Stimulated activated CD8-positive, alpha-beta memory T cell treated with anti-CD3 and anti-CD28 coated beads, Interleukin-7, amount 100 ng/mL, for 1 hour (primary cell): Measurements from ENCODE around the gene SARM1.
A peak's percentile ranks its signal among the peaks of the same experiment; 100 is the strongest.
"Not testable (repeated sequence)": the region's sequence is repeated elsewhere in the genome, so short reads cannot be mapped to it uniquely, and the experiment has no call there.

Source experiments
- DNase-seq, 2 donors: peaks; one replicate each; pipeline ENCODE4 v3.0.0-alpha.2; 2020; ENCODE audit warnings: low read depth in 2 of 2

The SARM1 gene

DNA sequence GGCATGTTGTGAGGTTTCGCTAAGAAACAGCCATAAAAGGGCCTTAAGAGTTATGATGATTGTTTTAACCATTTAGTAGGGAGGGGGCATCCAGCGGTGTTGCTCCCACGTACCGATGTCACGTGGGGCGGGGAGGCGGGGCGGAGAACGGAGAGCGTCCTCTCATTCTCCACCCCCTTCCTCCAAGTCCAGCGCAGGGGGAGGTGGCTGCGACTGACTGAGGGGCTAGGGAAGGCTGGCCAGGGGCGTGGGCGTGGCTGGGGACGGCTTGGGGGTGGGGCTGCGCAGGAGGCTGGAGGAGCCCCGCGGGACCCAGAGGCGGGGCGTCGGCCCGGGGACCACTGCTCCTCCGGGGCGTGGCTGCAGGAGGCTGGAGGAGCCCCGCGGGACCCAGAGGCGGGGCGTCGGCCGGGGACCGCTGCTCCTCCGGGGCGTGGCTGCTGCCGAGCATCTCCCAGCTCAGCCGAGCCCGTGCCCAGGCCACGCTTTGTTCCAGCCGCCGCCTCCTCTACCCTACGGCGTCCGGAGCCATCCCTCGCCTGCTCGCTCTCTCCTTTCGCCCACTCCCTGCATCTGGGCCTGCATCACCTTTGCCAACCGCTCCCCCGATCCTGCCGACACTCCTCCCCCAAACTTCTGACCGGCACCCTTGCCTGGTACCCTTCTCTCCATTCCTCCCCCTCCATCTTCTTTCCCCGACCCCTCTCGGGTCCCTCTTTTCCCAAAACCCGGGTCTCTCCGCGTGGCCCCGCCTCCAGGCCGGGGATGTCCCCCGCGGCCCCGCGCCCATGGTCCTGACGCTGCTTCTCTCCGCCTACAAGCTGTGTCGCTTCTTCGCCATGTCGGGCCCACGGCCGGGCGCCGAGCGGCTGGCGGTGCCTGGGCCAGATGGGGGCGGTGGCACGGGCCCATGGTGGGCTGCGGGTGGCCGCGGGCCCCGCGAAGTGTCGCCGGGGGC, at the start of gene SARM1:
Gene SARM1, plus strand, starts transcription at position 450 of the 958 bp plus-strand sequence. Its CDS starts 339 bp downstream, at position 789.
- DNase-seq = peak; percentile 53 to 58

DNA sequence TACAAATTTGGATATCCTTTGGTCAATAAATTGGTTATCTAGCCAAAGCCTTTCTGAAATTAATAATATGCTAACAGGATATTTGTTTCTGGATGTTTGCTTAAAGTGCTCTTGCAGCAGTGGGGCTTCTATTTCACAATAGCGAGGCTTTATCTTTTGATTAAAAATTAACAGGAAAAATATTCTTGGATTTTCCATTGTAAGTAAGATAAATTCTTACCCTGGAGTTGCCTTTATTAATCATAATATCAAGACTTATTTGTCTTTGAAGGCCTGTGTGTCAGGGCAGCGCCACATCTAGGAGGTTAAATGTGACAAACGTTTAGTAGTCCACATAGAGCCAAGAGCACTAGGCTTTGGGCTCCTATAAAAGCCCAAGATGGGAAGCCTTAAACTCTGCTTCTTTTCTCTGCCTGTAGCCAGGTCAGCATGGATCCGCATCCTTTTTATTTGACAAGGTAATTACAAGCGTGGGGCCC, 47.2 kb upstream of the SARM1 start:
- no peak for DNase-seq

DNA sequence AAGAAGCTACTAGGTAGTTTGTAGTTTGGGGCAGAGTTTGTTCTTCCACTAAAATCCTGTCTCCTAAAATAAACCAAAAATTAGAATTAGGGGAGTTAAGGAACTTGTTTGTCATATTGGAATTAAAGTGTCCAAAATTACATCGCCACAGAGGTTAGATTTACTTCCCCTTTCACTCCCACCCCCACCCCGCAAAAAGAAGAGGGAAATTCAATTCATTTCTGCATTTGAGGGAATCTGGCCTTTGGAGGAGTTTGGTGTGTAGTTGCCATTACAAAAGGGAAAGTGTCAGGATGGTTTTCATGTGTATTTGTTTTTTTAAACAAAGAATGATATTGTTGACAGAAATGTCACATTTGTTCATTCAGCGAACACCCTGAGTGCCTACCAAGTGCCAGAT, 46.7 kb upstream of the SARM1 start:
- DNase-seq = no peak

GRCh38 chr17:28325211-28325610, 46.3 kb upstream of the SARM1 start:
- no peak for DNase-seq

GRCh38 chr17:28326114-28326513, 45.4 kb upstream of the SARM1 start:
- DNase-seq = no peak

DNA sequence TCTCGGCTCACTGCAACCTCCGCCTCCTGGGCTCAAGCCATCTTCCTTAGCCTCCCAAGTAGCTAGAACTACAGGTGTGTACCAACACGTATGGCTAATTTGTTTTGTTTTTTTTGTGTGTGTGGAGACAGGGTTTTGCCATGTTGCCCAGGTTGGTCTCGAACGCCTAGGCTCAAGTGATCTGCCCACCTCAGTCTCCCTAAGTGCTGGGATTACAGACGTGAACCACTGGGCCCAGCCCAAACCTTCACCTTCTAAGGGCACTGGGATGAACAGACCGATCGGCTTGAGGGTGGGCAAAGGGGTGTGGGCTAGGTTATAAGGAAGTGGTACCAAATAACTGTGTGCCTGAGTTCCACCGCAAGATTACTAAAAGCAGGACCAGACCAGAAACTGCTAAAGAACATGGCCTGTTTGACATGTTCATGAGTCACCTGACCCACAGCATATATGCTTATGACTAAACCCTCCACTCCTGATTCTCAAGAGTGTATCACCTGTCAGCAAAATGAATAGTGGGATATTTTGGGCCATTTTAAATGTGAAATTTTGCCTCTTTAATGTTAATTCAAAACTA, 44.4 kb upstream of the SARM1 start:
- no peak for DNase-seq

DNA sequence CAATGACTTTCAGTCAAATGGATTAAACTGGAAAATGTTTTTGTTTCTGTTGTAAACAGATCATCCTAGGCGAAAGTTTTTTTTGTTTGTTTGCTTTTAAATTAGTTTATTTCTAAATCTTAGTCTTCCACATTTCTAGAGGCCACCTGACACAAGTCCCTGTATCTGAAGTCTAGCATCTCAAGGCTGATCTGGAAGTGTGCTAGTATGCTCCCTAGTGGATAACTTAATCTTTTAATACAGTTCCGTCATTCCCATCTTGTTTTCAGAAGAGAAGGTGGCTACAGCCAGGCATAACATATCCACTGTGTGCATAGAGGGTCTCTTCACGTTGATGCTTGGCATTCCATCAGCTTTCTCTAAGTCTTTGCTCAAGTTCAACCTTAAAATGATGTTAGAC, 43.8 kb upstream of the SARM1 start:
- DNase-seq = no peak

GRCh38 chr17:28328325-28328724, 43.2 kb upstream of the SARM1 start:
- no peak for DNase-seq

DNA sequence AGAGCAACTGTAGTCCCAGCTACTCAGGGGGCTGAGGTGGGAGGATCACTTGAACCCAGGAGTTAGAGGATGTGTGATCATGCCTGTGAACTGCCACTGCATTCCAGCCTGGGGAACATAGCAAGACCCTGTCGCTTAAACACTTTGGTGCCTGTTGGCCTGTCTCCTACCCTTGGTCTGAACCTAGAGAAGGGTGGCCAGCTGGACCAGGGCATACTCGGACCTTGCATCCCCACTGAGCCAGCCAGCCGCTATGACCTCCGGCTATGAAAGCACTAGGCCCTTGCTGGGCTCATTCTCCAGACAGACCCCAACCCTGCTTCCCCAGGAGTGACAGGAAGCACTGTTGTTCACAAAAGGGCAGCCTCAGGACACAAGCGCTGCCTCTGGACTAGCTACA, 40.8 kb upstream of the SARM1 start:
- DNase-seq = no peak

GRCh38 chr17:28331891-28332420, 39.5 kb upstream of the SARM1 start:
- DNase-seq = no peak

GRCh38 chr17:28333083-28333746, 38.3 kb upstream of the SARM1 start:
- DNase-seq = no peak

DNA sequence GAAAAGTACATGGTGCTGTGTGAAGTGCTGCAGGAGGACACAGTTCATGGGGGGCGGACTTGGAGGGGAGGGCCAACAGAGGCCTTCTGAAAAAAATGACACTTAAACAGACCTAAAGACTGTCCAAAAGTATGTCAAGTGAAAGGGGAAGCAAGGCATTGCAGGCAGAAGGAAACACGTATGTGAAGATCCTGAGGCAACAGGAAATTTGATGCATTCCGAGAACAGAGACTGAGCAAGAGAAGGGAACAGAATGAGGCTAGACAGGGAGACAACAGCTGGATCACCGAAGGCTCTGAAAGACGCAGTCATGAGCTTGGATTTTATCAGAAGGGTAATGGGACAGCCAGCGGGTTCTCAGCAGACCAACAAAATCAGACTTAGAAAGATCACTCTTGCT, 37.3 kb upstream of the SARM1 start:
- DNase-seq = no peak

GRCh38 chr17:28334666-28335200, 36.8 kb upstream of the SARM1 start:
- no peak for DNase-seq

DNA sequence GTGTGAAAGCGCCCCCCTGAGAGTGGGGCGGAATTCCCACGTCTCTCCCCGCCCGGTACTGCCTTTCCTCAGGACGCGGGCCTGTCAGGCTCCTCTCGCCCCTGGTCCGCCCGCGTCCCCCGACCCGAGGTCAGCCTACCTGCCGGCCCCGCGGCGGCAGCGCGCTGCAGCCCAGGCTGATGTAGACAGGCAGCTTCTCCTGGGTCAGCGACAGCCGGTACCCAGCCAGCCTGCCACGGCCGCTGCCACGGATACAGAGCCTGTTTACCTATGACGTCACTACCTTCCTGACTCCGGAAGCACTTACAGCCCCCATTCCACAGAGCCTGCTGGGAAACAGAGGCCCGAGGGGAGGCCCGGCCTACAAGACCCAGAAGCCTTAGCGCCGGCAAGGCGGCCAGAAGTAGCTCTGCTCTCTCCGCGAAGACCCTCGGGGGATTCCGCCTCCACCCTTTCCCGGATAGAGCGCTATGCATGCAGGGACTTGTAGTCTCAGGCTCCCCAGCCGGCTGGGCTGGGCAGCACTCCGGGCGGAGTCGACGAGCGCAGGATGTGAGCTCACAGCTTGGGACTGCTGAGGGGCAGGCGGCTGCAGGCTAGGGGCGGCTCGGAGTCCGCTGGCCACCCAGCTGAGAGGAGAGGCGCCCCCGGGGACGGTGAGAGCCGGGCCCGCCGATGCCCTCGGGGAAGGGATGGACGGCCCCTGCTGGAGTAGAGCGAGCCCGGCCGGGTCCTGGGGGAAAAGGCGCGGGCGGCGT, 36.1 kb upstream of the SARM1 start, which contains the start of the genes IFT20 and TNFAIP1:
Gene IFT20, minus strand, starts transcription at position 272 of the 758 bp plus-strand sequence. CDS start 3,487 bp downstream, outside the sequence.
Gene TNFAIP1, plus strand, starts transcription at position 561 of the 758 bp plus-strand sequence. CDS start 3,761 bp downstream, outside the sequence.
- DNase-seq = peak; percentile 91

- DNase-seq = no peak
These were observed 35.3 kb upstream of the SARM1 start for GRCh38 chr17:28335959-28336871.

- DNase-seq = no peak
These were observed 33.3 kb upstream of the SARM1 start for GRCh38 chr17:28338056-28338768.

GRCh38 chr17:28338769-28339212, 32.7 kb upstream of the SARM1 start:
- DNase-seq = not testable (repeated sequence)

- no peak for DNase-seq
These were observed 32.1 kb upstream of the SARM1 start for GRCh38 chr17:28339431-28339830.

GRCh38 chr17:28340374-28340773, 31.1 kb upstream of the SARM1 start:
- no peak for DNase-seq
